ENCODE results near the gene WWC1. TPM values are rescaled to one million over a fixed set of nuclear protein-coding genes. Genes with fewer than 3 reads are reported as not detected.

The WWC1 gene
- total RNA-seq, 1 donor from 2014 or later: 87.2 TPM

DNA sequence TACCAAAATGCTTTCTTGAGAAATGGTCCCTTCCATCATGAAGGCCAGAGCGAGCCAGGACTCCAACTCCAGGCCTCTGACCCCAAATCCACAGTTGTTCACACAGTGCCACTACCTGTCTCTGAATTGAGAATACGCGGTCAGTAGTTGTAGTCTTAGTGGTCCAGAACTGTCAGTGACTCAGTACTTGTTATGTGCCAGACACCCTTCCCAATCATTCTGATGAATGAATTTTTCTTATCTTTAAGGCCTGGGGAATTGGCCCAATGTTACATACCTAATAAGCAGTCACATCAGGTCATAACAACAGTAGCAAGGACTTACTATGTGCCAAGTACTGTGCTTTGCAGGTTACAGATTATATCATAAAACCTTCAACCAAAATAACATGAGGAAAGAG is 122.2 kb downstream of the WWC1 start:
- TF ChIP-seq, protein P1, sequence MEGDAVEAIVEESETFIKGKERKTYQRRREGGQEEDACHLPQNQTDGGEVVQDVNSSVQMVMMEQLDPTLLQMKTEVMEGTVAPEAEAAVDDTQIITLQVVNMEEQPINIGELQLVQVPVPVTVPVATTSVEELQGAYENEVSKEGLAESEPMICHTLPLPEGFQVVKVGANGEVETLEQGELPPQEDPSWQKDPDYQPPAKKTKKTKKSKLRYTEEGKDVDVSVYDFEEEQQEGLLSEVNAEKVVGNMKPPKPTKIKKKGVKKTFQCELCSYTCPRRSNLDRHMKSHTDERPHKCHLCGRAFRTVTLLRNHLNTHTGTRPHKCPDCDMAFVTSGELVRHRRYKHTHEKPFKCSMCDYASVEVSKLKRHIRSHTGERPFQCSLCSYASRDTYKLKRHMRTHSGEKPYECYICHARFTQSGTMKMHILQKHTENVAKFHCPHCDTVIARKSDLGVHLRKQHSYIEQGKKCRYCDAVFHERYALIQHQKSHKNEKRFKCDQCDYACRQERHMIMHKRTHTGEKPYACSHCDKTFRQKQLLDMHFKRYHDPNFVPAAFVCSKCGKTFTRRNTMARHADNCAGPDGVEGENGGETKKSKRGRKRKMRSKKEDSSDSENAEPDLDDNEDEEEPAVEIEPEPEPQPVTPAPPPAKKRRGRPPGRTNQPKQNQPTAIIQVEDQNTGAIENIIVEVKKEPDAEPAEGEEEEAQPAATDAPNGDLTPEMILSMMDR (conservative IDR thresholded peaks at IDR 0.05; ENCODE audit: low read depth, low read length): no peak
- no peak for DNase-seq (ENCODE audit: low read depth)

DNA sequence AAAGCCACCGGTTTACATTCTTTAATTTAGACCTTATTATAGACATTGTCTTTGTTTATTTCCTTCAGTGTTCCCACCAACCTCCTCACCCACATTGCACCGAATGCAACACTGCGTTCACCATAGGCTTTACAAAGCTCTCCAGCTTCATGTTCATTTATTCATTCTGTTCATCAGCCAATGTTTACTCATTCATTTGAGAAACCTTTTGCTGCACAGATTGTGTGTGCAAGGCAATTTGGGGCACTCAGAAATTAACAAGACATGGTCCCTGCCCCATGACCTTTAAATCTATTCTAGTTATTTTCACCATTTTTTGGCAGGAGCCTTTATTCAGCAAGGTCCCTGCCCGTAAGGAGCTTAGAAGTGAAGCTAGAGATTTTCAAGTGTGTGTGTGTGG is 124.0 kb downstream of the WWC1 start:
- TF ChIP-seq, protein P1 (conservative IDR thresholded peaks at IDR 0.05; ENCODE audit: low read depth, low read length): no peak
- DNase-seq (ENCODE audit: low read depth): no peak
- no peak overlapping the region for H3K4me3 ChIP-seq (ENCODE audit: low read depth, low read length)

More for the DNA sequence above, 122.2 kb downstream of the WWC1 start:
- H3K4me3 ChIP-seq (ENCODE audit: low read depth, low read length): no peak overlapping the region

DNA sequence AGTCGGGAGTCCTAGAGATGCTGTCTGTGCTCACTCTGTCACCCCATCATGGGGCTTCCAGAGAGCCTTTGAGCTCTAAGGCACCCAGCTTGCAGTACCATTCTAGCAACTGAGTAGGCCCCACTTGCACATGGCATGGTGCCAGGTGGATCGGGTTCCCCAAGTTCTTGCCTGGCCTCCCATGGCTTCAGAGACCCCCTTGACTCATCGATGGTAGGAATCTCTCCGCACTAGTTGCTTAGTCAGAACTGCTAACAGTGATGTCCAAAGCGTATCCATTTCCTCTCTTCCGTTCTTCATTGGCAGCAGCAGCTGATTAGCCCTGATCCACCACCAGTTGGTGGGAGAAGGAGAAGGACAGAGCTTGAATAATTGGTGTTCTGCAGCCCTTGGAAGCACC is 124.5 kb downstream of the WWC1 start:
- no peak overlapping the region for H3K4me3 ChIP-seq (ENCODE audit: low read depth, low read length)
- TF ChIP-seq, protein P1 (conservative IDR thresholded peaks at IDR 0.05; ENCODE audit: low read depth, low read length): no peak
- no peak for DNase-seq (ENCODE audit: low read depth)

DNA sequence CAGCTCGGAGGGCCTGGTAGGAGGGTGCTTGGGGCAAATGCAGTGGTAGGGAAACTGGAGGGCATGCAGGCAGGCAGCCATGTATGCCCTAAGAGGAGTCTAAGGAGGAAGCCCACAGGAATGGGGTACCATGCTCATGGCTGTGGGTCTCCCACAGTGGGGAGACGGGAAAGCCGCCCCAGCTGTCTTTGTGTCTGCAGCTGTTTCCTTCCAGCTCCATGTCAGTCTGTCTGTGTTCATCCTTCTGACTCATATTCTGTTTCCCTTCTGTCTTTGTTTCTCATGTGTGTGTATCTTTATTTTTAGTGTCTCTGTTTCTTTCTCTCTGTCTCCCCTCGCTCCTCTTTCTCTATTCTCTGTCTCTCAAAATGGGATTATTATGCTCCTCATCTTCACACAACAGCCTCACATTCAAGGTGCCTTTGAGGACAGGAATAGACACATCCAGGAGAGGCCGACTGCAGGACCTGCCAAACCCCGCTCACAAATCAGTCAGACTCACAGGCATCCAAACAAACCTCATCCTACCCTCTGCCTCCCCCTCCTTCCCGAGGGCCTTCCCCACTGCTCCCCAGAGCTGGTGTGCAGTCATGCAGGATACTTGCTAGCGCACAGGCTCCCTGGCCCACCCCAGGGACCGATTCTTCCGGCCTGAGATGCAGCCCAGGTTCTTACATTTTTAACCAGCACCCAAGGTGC is 126.4 kb downstream of the WWC1 start:
- TF ChIP-seq, protein P1 (conservative IDR thresholded peaks at IDR 0.05; ENCODE audit: low read depth, low read length): no peak
- no peak overlapping the region for H3K4me3 ChIP-seq (ENCODE audit: low read depth, low read length)
- no peak for DNase-seq (ENCODE audit: low read depth)

DNA sequence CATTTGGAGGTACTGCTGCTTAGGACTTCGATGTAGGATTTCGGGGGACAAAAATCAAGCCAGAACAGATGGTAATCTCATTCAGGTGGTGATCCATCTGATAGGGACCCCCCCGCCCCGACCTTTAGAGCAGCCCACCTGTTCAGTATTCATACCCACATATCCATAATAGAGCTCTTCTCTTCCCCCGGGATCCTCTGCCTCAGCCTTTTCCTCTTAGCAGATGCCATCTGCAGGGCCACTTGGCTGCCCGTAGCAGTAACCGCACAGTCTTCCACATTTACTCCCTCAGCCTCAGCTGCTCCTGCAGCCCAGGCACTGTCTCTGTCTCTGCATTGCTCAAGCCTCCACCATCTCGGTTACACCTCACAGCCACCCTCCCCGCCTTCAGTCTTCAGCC is 129.0 kb downstream of the WWC1 start:
- TF ChIP-seq, protein P1 (conservative IDR thresholded peaks at IDR 0.05; ENCODE audit: low read depth, low read length): no peak
- no peak for DNase-seq (ENCODE audit: low read depth)
- H3K4me3 ChIP-seq (ENCODE audit: low read depth, low read length): no peak overlapping the region

DNA sequence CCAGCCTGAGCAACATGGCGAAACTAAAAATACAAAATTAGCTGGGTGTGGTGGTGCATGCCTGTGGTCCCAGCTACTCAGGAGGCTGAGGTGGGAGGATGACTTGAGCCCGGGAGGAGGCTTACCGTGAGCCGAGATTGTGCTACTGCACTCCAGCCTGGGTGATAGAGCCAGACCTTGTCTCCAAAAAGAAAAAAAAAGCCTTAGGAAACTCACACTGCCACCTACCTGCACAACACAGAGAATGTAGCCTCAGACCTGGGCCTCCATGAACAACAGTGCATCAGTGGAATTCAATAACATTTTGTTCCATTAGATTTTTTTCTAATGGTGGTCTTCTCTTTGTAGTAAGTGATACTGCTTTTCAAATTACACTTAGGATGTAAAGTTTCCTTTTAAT is 131.0 kb downstream of the WWC1 start:
- TF ChIP-seq, protein P1 (conservative IDR thresholded peaks at IDR 0.05; ENCODE audit: low read depth, low read length): peak; percentile 45
- no peak for DNase-seq (ENCODE audit: low read depth)
- no peak overlapping the region for H3K4me3 ChIP-seq (ENCODE audit: low read depth, low read length)

DNA sequence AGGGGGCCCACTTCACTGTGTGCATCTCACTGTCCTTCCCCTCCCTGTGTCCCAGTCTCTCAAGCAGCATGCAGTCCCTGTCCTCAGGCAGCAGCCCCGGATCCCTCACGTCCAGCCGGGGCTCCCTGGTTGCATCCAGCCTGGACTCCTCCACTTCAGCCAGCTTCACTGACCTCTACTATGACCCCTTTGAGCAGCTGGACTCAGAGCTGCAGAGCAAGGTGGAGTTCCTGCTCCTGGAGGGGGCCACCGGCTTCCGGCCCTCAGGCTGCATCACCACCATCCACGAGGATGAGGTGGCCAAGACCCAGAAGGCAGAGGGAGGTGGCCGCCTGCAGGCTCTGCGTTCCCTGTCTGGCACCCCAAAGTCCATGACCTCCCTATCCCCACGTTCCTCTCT is 132.0 kb downstream of the WWC1 start:
- TF ChIP-seq, protein P1 (conservative IDR thresholded peaks at IDR 0.05; ENCODE audit: low read depth, low read length): no peak
- H3K4me3 ChIP-seq (ENCODE audit: low read depth, low read length): no peak overlapping the region
- no peak for DNase-seq (ENCODE audit: low read depth)
